Coronary artery (tissue), 2 donors: Measurements from ENCODE around the gene TYMP.

Experiments
- DNase-seq: peaks from one replicate; pipeline ENCODE4 v3.0.0-alpha.2; 2017; ENCODE audit warnings: low spot score
- H3K27ac ChIP-seq, 2 donors: fragments of 200-600 bp; sonication (generic); one replicate each; pipeline ENCODE4 v1.5.1; 2016 to 2019
- H3K4me3 ChIP-seq: fragments of 200-600 bp; sonication (generic); 2 replicates; pipeline ENCODE4 v1.5.1; 2016; ENCODE audit warnings: mild to moderate bottlenecking, moderate library complexity
- CTCF ChIP-seq: fragments of 200-600 bp; sonication (generic); IDR thresholded peaks from one replicate; pipeline ENCODE4 v1.5.1; 2019; ENCODE audit warnings: antibody characterized with exemption

Gene TYMP

GRCh38 chr22:50575426-50575941 lies 45.7 kb upstream of the TYMP start:
- Histone ChIP-seq H3K27ac (no peak overlapping the region), H3K4me3 (no peak overlapping the region)
- no peak for DNase-seq
- TF ChIP-seq CTCF = no peak

- no peak for TF ChIP-seq CTCF
- DNase-seq = no peak
- Histone ChIP-seq H3K4me3 (no peak overlapping the region), H3K27ac (no peak overlapping the region)
These were observed 44.6 kb upstream of the TYMP start for GRCh38 chr22:50574383-50574755.

- no peak for TF ChIP-seq CTCF
- DNase-seq = no peak
These were observed 43.9 kb upstream of the TYMP start for GRCh38 chr22:50573491-50574382.

GRCh38 chr22:50572965-50573364 lies 43.2 kb upstream of the TYMP start:
- DNase-seq = no peak
- Histone ChIP-seq H3K27ac (no peak overlapping the region), H3K4me3 (no peak overlapping the region)
- TF ChIP-seq CTCF = no peak

More at GRCh38 chr22:50573491-50574382, 43.9 kb upstream of the TYMP start:
- no peak overlapping the region for H3K27ac ChIP-seq
- no peak overlapping the region for H3K4me3 ChIP-seq

- H3K27ac ChIP-seq = no peak overlapping the region
- no peak for DNase-seq
- H3K4me3 ChIP-seq = no peak overlapping the region
- no peak for TF ChIP-seq CTCF
These were observed 41.7 kb upstream of the TYMP start for GRCh38 chr22:50571264-50572175.

GRCh38 chr22:50570861-50571260 lies 41.0 kb upstream of the TYMP start:
- Histone ChIP-seq H3K27ac (no peak overlapping the region), H3K4me3 (no peak overlapping the region)
- TF ChIP-seq CTCF = no peak
- no peak for DNase-seq
